Mononuclear cell (primary cell): ENCODE results near the gene ADCK1. TPM values are rescaled to one million over a fixed set of nuclear protein-coding genes. Genes with fewer than 3 reads are reported as not detected.

Experiments
- H3K27me3 ChIP-seq: 2 replicates; pipeline ENCODE4 v1.6.0; 2011; ENCODE audit warnings: low read length, control low read depth; ENCODE audit not compliant: insufficient read depth
- H3K4me1 ChIP-seq: 2 replicates; pipeline ENCODE4 v1.5.1; 2011; ENCODE audit warnings: mild to moderate bottlenecking, low read length, control low read depth; ENCODE audit not compliant: insufficient read depth
- H3K4me3 ChIP-seq: 2 replicates; pipeline ENCODE4 v1.5.1; 2011; ENCODE audit warnings: mild to moderate bottlenecking, low read length, moderate library complexity
- H3K9me3 ChIP-seq: 2 replicates; pipeline ENCODE4 v1.5.1; 2011; ENCODE audit warnings: low read depth, mild to moderate bottlenecking, control low read depth, low read length
- total RNA-seq: library from RNA; depleted of rRNA; stranded (reverse); fragments of >200 nt; gene quantifications from one replicate; pipeline ENCODE4 v1.2.3, GENCODE V29; 2012

Gene ADCK1
- total RNA-seq, 1 donor, result 1.4 TPM

- H3K27me3 ChIP-seq, result peaks cover 2% of the 10 kb centered on the region
- H3K9me3 ChIP-seq, result no peaks in the 10 kb centered on the region
- H3K4me1 ChIP-seq, result peaks cover 4% of the 10 kb centered on the region
- no peak overlapping the region for H3K4me3 ChIP-seq
Measured at GRCh38 chr14:77961847-77962580, 162.1 kb downstream of the ADCK1 start.

GRCh38 chr14:77962731-77963520 lies 163.0 kb downstream of the ADCK1 start:
- Histone ChIP-seq H3K4me1 (peaks cover 4% of the 10 kb centered on the region), H3K27me3 (peaks cover 5% of the 10 kb centered on the region), H3K4me3 (no peak overlapping the region), H3K9me3 (no peaks in the 10 kb centered on the region)

- H3K27me3 ChIP-seq, result peaks cover 5% of the 10 kb centered on the region
- peaks cover 4% of the 10 kb centered on the region for H3K4me1 ChIP-seq
- no peaks in the 10 kb centered on the region for H3K9me3 ChIP-seq
- H3K4me3 ChIP-seq, result no peak overlapping the region
Measured at GRCh38 chr14:77964586-77964985, 164.7 kb downstream of the ADCK1 start.

- peaks cover 4% of the 10 kb centered on the region for H3K4me1 ChIP-seq
- peaks cover 5% of the 10 kb centered on the region for H3K27me3 ChIP-seq
- H3K9me3 ChIP-seq, result no peaks in the 10 kb centered on the region
- no peak overlapping the region for H3K4me3 ChIP-seq
Measured at GRCh38 chr14:77965050-77965449, 165.1 kb downstream of the ADCK1 start.

- Histone ChIP-seq H3K9me3 (no peaks in the 10 kb centered on the region), H3K4me1 (peaks cover 4% of the 10 kb centered on the region), H3K4me3 (peak overlapping the region; percentile 24), H3K27me3 (peaks cover 5% of the 10 kb centered on the region)
Measured at GRCh38 chr14:77965919-77966435, 166.1 kb downstream of the ADCK1 start.

- peaks cover 5% of the 10 kb centered on the region for H3K27me3 ChIP-seq
- H3K9me3 ChIP-seq, result no peaks in the 10 kb centered on the region
- H3K4me1 ChIP-seq, result peaks cover 4% of the 10 kb centered on the region
- no peak overlapping the region for H3K4me3 ChIP-seq
Measured at GRCh38 chr14:77967110-77967509, 167.2 kb downstream of the ADCK1 start.

- Histone ChIP-seq H3K27me3 (peaks cover 5% of the 10 kb centered on the region), H3K4me1 (peaks cover 2% of the 10 kb centered on the region), H3K4me3 (no peak overlapping the region), H3K9me3 (no peaks in the 10 kb centered on the region)
Measured at GRCh38 chr14:77970646-77971045, 170.7 kb downstream of the ADCK1 start.

- Histone ChIP-seq H3K27me3 (no peaks in the 10 kb centered on the region), H3K4me1 (no peaks in the 10 kb centered on the region), H3K9me3 (no peaks in the 10 kb centered on the region), H3K4me3 (no peak overlapping the region)
Measured at GRCh38 chr14:77973246-77973645, 173.3 kb downstream of the ADCK1 start.

- H3K27me3 ChIP-seq, result peaks cover 3% of the 10 kb centered on the region
- H3K9me3 ChIP-seq, result no peaks in the 10 kb centered on the region
- H3K4me1 ChIP-seq, result no peaks in the 10 kb centered on the region
- no peak overlapping the region for H3K4me3 ChIP-seq
Measured at GRCh38 chr14:77976591-77976990, 176.7 kb downstream of the ADCK1 start.

- H3K4me3 ChIP-seq, result no peak overlapping the region
- H3K9me3 ChIP-seq, result no peaks in the 10 kb centered on the region
- peaks cover 3% of the 10 kb centered on the region for H3K27me3 ChIP-seq
- no peaks in the 10 kb centered on the region for H3K4me1 ChIP-seq
Measured at GRCh38 chr14:77979171-77979570, 179.3 kb downstream of the ADCK1 start.

GRCh38 chr14:77979666-77980351 lies 179.9 kb downstream of the ADCK1 start:
- no peaks in the 10 kb centered on the region for H3K4me1 ChIP-seq
- no peaks in the 10 kb centered on the region for H3K9me3 ChIP-seq
- no peak overlapping the region for H3K4me3 ChIP-seq
- peaks cover 3% of the 10 kb centered on the region for H3K27me3 ChIP-seq

GRCh38 chr14:77980475-77981321 lies 180.8 kb downstream of the ADCK1 start:
- Histone ChIP-seq H3K9me3 (no peaks in the 10 kb centered on the region), H3K4me1 (no peaks in the 10 kb centered on the region), H3K4me3 (no peak overlapping the region), H3K27me3 (peaks cover 3% of the 10 kb centered on the region)
